Peyer's patch (tissue), 4 donors: ENCODE measurements around the gene PHF21B. TPM values are rescaled to one million over a fixed set of nuclear protein-coding genes. Genes with fewer than 3 reads are reported as not detected.

Experiments
- DNase-seq, 3 donors: peaks; one replicate each; pipeline ENCODE4 v3.0.0-alpha.2; 2017 to 2019
- H3K27ac ChIP-seq, 4 donors: fragments of 200-600 bp; sonication (generic); one replicate each; pipeline ENCODE4 v1.5.1; 2016 to 2019
- H3K27me3 ChIP-seq, 2 donors: fragments of 200-600 bp; sonication (generic); one replicate each; pipeline ENCODE4 v1.5.1; 2019
- H3K36me3 ChIP-seq, 3 donors: fragments of 200-600 bp; sonication (generic); one replicate each; pipeline ENCODE4 v1.5.1; 2016 to 2019
- H3K4me1 ChIP-seq, 4 donors: fragments of 200-600 bp; sonication (generic); one replicate each; pipeline ENCODE4 v1.5.1; 2016 to 2019
- H3K4me3 ChIP-seq, 4 donors: fragments of 200-600 bp; sonication (generic); 1 replicate in 3 of 4; 2 replicates in 1 of 4; pipeline ENCODE4 v1.5.1; 2016 to 2019; ENCODE audit warnings: mild to moderate bottlenecking in 1 of 4
- H3K9me3 ChIP-seq, 4 donors: fragments of 200-600 bp; sonication (generic); one replicate each; pipeline ENCODE4 v1.5.1; 2016 to 2019; ENCODE audit warnings: mild to moderate bottlenecking in 1 of 4
- POLR2A ChIP-seq, 2 donors: fragments of 450-650 bp; IDR thresholded peaks; one replicate each; pipeline ENCODE4 v1.5.1; 2017; ENCODE audit warnings: antibody characterized with exemption in 2 of 2, mild to moderate bottlenecking in 2 of 2, moderate library complexity in 2 of 2
- total RNA-seq, 4 donors: library from RNA; depleted of rRNA; stranded (reverse); fragments of >200 nt; gene quantifications; one replicate each; pipeline ENCODE4 v1.1.0, GENCODE V29; 2016
- TF ChIP-seq, protein P1 (sequence below), 6 experiments: fragments of 450-650 bp in 4 of 6; fragments of 200-600 bp in 2 of 6; sonication (generic) in 1 of 6; IDR thresholded peaks; one replicate each; pipeline ENCODE4 v1.5.1; 2017 to 2019; ENCODE audit warnings: antibody characterized with exemption in 6 of 6, mild to moderate bottlenecking in 3 of 6, moderate library complexity in 1 of 6

PHF21B gene
- total RNA-seq, 4 donors from 2014 or later, result not detected

DNA sequence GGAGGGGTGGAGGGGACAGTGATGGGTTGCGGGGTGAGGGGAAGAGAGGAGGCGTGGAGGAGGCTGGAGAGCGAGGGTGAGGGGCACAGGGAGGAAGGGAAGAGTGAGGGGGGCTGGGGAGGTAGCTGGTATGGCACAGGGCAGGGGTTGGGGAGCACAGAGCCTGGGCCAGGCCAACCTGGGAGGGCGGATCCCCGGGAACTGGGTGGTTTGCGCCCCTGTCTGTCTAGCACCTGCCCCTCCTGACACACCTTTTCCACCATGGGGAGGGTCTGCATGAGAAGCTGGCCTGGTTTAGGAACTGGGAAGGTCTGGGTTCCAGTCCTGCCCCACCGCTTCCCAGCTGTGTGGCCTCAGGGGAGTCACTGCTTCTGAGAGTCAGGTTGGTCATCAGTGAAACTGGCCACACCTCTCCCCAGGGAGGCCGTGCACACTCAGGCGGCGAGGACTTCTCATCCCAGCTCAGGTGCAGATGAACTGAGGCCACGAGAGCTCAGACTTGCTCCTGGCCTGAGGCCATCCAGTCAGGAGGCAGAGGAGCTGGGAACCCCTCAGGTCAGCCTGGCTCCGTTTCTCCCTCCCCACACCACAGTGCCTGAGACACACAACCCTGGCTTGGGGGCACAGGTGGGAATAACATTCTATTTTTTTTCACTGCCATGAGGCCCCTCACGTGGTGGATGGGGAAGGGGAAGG, 95.6 kb downstream of the PHF21B start:
- H3K4me1 ChIP-seq, result no peaks in the 10 kb centered on the region
- no peaks in the 10 kb centered on the region for H3K27me3 ChIP-seq
- TF ChIP-seq POLR2A (IDR thresholded peaks at IDR 0.05), result no peak
- TF ChIP-seq, protein P1, sequence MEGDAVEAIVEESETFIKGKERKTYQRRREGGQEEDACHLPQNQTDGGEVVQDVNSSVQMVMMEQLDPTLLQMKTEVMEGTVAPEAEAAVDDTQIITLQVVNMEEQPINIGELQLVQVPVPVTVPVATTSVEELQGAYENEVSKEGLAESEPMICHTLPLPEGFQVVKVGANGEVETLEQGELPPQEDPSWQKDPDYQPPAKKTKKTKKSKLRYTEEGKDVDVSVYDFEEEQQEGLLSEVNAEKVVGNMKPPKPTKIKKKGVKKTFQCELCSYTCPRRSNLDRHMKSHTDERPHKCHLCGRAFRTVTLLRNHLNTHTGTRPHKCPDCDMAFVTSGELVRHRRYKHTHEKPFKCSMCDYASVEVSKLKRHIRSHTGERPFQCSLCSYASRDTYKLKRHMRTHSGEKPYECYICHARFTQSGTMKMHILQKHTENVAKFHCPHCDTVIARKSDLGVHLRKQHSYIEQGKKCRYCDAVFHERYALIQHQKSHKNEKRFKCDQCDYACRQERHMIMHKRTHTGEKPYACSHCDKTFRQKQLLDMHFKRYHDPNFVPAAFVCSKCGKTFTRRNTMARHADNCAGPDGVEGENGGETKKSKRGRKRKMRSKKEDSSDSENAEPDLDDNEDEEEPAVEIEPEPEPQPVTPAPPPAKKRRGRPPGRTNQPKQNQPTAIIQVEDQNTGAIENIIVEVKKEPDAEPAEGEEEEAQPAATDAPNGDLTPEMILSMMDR (IDR thresholded peaks at IDR 0.05), result no peak
- no peak overlapping the region for H3K4me3 ChIP-seq
- H3K9me3 ChIP-seq, result no peaks in the 10 kb centered on the region
- H3K27ac ChIP-seq, result no peak overlapping the region
- DNase-seq, result peak in 2 of 3 donors; percentile 31 to 43
- no peaks in the 10 kb centered on the region for H3K36me3 ChIP-seq

DNA sequence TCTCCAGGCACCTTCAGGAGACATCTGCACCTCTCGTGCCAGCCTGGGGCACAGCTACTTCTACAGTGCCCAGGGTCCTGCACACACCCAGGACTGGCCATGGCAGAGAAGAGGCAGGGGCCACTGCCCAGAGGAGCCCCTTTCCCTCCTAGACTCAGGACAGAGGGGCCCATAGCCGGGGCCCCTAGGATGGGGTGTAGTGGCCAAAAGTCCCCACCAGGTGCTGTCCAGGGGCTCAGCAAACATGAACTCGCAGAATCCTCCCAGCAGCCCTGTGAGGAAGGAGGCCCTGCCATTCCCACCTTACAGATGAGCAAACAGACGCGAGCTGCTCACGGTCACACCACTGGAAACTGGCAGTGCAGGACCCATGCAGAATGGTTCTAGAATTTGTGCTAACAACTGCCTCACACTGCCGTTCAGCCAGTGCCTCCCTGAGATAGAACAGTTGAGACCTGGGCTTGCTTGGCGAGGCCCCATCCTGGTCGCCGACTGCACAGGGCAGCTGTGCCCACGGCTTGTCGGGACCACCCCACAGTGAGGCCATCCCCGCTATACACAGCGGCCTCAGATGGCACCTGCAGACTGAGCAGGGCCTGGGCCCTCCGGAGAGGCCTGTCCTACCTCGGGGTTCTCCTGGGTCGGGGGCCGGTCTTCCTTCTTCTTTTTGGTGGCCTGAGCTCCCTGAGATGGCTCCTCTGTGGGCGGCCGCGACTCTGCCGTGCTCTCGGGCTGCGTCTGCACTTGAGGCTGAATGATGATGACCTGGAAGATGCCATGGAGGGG, 96.4 kb downstream of the PHF21B start:
- no peaks in the 10 kb centered on the region for H3K9me3 ChIP-seq
- H3K27me3 ChIP-seq, result no peaks in the 10 kb centered on the region
- peak in 1 of 3 donors; percentile 25 for DNase-seq

DNA sequence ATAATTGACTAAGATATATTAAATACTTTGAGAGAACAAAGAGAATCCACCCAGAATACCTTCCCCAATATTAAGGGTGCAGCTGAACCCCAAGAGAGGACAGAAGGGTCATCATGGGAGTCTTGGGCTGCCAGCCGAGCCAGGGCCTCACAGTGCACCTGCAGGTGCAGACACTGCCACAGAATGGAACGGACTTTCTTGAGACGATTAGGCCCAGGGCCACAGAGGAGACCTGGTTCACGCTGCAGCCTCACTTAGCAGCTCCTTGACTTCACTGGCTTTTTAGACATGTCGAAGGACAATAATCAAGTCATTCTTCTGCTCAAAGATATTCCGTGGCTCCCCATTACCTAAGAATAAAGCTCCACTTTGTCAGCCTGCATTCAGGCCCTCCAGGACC, 100.6 kb downstream of the PHF21B start:
- DNase-seq, result peak in 1 of 3 donors; percentile 6
- Histone ChIP-seq H3K4me1 (no peaks in the 10 kb centered on the region), H3K36me3 (no peaks in the 10 kb centered on the region), H3K27me3 (no peaks in the 10 kb centered on the region), H3K4me3 (no peak overlapping the region), H3K9me3 (peaks cover 0 to 3% (median 0%) of the 10 kb centered on the region in 4 donors), H3K27ac (no peak overlapping the region)
- TF ChIP-seq POLR2A (IDR thresholded peaks at IDR 0.05), result no peak
- TF ChIP-seq, protein P1 (IDR thresholded peaks at IDR 0.05), result no peak

More for the DNA sequence above, 96.4 kb downstream of the PHF21B start:
- no peak overlapping the region for H3K4me3 ChIP-seq
- H3K4me1 ChIP-seq, result no peaks in the 10 kb centered on the region
- H3K27ac ChIP-seq, result no peak overlapping the region
- no peaks in the 10 kb centered on the region for H3K36me3 ChIP-seq
- TF ChIP-seq POLR2A (IDR thresholded peaks at IDR 0.05), result no peak
- TF ChIP-seq, protein P1 (IDR thresholded peaks at IDR 0.05), result no peak

DNA sequence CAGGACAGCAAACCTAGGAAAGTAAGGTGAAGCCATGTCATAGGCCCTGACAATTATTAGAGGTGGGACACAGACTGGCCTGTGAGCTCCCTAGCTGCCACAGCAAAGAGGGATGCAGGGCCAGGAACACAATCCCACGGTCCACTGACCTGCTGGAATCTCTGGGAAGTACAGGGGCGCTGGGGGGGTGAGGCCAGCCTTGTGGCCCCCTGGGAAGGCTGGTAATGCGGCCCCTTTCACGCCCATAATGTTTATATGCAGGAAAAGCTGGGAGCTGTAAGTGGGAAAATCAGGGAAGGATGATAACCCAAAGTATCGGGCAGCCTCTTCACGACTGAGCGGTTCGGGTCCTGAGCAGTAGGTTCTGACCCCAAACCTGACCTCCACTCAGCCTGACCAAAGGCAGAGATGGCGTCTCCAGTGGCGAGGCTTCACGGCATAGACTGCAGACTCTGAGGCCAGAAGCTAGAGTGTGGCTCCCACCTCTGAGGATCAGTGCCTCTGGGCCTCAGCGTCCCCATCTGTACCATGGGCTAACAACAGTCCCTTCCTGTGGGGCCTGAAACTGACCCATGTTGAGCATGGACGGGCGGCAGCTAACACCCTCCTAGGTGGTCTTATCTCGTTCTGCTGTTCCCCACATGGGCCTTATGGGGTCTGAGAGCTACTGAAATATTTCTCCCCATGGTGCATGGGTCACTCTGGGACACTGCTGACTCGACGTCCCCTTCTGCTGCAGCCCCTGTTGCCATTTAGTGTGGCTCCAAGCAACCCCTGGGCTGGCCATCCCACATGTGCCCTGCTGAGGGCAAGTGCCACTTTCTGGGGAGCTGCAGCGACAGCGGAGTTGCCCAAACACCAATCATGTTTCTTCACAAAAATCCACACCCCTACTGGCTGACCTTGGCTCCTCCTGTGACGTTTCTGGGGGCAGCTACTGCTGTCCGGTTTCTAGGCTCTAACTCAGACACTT, 101.8 kb downstream of the PHF21B start:
- no peaks in the 10 kb centered on the region for H3K4me1 ChIP-seq
- peaks cover 0 to 3% (median 0%) of the 10 kb centered on the region in 4 donors for H3K9me3 ChIP-seq
- H3K36me3 ChIP-seq, result no peaks in the 10 kb centered on the region
- peak in 1 of 3 donors; percentile 25 for DNase-seq
- TF ChIP-seq, protein P1 (IDR thresholded peaks at IDR 0.05), result no peak
- no peak for TF ChIP-seq POLR2A (IDR thresholded peaks at IDR 0.05)
- no peak overlapping the region for H3K27ac ChIP-seq
- H3K4me3 ChIP-seq, result no peak overlapping the region
- H3K27me3 ChIP-seq, result no peaks in the 10 kb centered on the region

DNA sequence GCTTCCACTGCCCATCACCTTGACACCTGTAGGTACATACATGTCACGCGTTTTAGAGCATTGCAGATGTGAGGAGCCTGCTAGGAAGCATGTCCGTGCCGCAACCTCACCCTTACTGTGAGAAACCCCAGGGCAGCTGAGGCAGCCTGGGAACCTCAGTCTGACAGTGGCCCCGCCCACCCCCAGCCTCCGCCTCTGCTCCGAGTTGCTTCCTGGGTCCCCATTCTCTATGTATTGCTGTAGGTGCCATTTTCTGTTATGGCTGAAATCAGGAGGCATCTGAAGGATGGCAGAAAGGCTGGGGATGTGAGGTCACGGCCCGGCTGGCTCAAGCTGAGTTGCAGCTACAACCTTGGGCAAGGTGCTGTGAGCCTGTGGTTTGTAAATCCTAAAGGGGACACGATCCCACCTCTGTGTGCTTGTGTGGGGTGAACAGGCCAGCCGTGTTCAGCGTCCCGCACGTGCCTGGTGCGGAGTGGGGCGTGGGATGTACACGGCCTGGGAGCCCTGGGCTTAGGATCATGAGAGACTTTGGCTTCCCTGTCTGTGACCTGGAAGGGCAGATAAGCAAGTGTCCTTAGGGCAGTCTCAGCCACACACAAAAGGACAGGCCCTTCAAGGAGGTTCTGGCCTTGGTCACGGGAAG, 102.7 kb downstream of the PHF21B start:
- Histone ChIP-seq H3K27ac (no peak overlapping the region), H3K4me1 (no peaks in the 10 kb centered on the region), H3K9me3 (peaks cover 0 to 3% (median 1%) of the 10 kb centered on the region in 4 donors), H3K4me3 (no peak overlapping the region), H3K36me3 (no peaks in the 10 kb centered on the region), H3K27me3 (no peaks in the 10 kb centered on the region)
- peak in 2 of 3 donors; percentile 18 to 35 for DNase-seq
- TF ChIP-seq POLR2A (IDR thresholded peaks at IDR 0.05), result no peak
- TF ChIP-seq, protein P1 (IDR thresholded peaks at IDR 0.05), result no peak
